H1 (cell line): ENCODE data around the gene DRC1. TPM values are rescaled to one million over a fixed set of nuclear protein-coding genes. Genes with fewer than 3 reads are reported as not detected.
A peak's percentile ranks its signal among the peaks of the same experiment; 100 is the strongest.

Experiments used
- CTCF ChIA-PET: fragments of 300-600 bp; sonication (Branson Sonifier 250); formaldehyde crosslinking; loops from one replicate; lab custom pipeline; 2021; ENCODE audit not compliant: partially characterized antibody; lab: Charles Lee
- POLR2A ChIA-PET: fragments of 300-600 bp; sonication (Branson Sonifier 250); formaldehyde crosslinking; loops from one replicate; lab custom pipeline; 2021; ENCODE audit warnings: inconsistent platforms; ENCODE audit not compliant: partially characterized antibody; lab: Charles Lee
- DNase-seq, 2 experiments: peaks; one replicate each; pipeline versions ENCODE4 v3.0.0 to v3.0.0-alpha.2; 2010 to 2022; ENCODE audit warnings: low spot score in 2 of 2, low read depth in 1 of 2, mixed read lengths in 1 of 2
- FAIRE-seq: peaks from 2 replicates; lab custom pipeline; 2011; peaks lifted over from hg19 to GRCh38; lab: Jason Lieb, UNC
- H2AFZ ChIP-seq: 2 replicates; pipeline ENCODE4 v1.8.1; 2012; ENCODE audit warnings: low read length, inconsistent platforms
- H2AK5ac ChIP-seq: 2 replicates; pipeline ENCODE4 v1.6.1; 2013; ENCODE audit warnings: low read depth, low read length
- H2BK120ac ChIP-seq: replicated peaks from 2 replicates; pipeline ENCODE3; 2013; ENCODE audit warnings: low read depth, low read length, inconsistent platforms
- H2BK12ac ChIP-seq: 2 replicates; pipeline ENCODE4 v1.6.1; 2013; ENCODE audit warnings: low read depth, low read length
- H2BK15ac ChIP-seq: 2 replicates; pipeline ENCODE4 v1.6.1; 2013; ENCODE audit warnings: low read length
- H2BK20ac ChIP-seq: 2 replicates; pipeline ENCODE4 v1.6.1; 2013; ENCODE audit warnings: low read length
- H2BK5ac ChIP-seq: 2 replicates; pipeline ENCODE4 v1.6.1; 2013; ENCODE audit warnings: low read depth, low read length
- H3K14ac ChIP-seq: 2 replicates; pipeline ENCODE4 v1.6.1; 2013; ENCODE audit warnings: inconsistent platforms; ENCODE audit not compliant: insufficient read length
- H3K18ac ChIP-seq: 2 replicates; pipeline ENCODE4 v1.6.1; 2013; ENCODE audit warnings: low read length; ENCODE audit errors: extremely low read depth
- H3K23ac ChIP-seq: 2 replicates; pipeline ENCODE4 v1.6.1; 2013; ENCODE audit warnings: inconsistent platforms; ENCODE audit not compliant: insufficient read length
- H3K23me2 ChIP-seq: 2 replicates; pipeline ENCODE4 v1.6.1; 2013; ENCODE audit warnings: low read depth, low read length
- H3K27ac ChIP-seq: 2 replicates; pipeline ENCODE4 v1.6.1; 2011; ENCODE audit warnings: low read depth, low read length, inconsistent platforms
- H3K27me3 ChIP-seq, 4 experiments: replicated peaks in 1 of 4; 1 replicate in 1 of 4; 2 replicates in 3 of 4; pipeline versions ENCODE4 v1.6.1 to v1.8.1; 2011 to 2013; ENCODE audit warnings: low read length in 3 of 4, mild to moderate bottlenecking in 3 of 4, inconsistent platforms in 2 of 4, mixed read lengths in 2 of 4, moderate library complexity in 1 of 4; ENCODE audit not compliant: control insufficient read depth in 3 of 4, insufficient read depth in 3 of 4; ENCODE audit errors: extremely low read depth in 1 of 4
- H3K36me3 ChIP-seq, 4 experiments: 2 replicates each; pipeline versions ENCODE4 v1.6.1 to v1.8.1; 2011 to 2013; ENCODE audit warnings: mild to moderate bottlenecking in 4 of 4, low read length in 3 of 4, moderate library complexity in 2 of 4, control low read depth in 1 of 4, inconsistent platforms in 1 of 4; ENCODE audit not compliant: insufficient read depth in 4 of 4, control insufficient read depth in 2 of 4
- H3K4ac ChIP-seq: replicated peaks from 2 replicates; pipeline ENCODE3; 2013; ENCODE audit warnings: low read length, low read depth, mixed read lengths, inconsistent platforms; ENCODE audit not compliant: insufficient read length
- H3K4me1 ChIP-seq, 4 experiments: replicated peaks in 1 of 4; 1 replicate in 1 of 4; 2 replicates in 3 of 4; pipeline versions ENCODE4 v1.6.1 to v1.8.1; 2011 to 2013; ENCODE audit warnings: low read length in 3 of 4, inconsistent platforms in 2 of 4, mixed read lengths in 1 of 4; ENCODE audit not compliant: insufficient read depth in 4 of 4, control insufficient read depth in 3 of 4
- H3K4me2 ChIP-seq, 2 experiments: 2 replicates each; pipeline versions ENCODE4 v1.6.1 to v1.8.1; 2011 to 2013; ENCODE audit warnings: low read depth in 2 of 2, low read length in 2 of 2, control low read depth in 1 of 2, inconsistent platforms in 1 of 2, mild to moderate bottlenecking in 1 of 2; ENCODE audit not compliant: insufficient read depth in 1 of 2
- H3K4me3 ChIP-seq, 4 experiments: fragments of 200-600, 300-600 bp in 1 of 4; sonication (generic), shearing (Covaris generic), sonication (Bioruptor Twin) in 1 of 4; 2 replicates each; pipeline versions ENCODE4 v1.5.1 to v1.8.1; 2011 to 2016; ENCODE audit warnings: low read length in 4 of 4, low read depth in 3 of 4, control low read depth in 2 of 4, inconsistent platforms in 2 of 4, mild to moderate bottlenecking in 2 of 4, mixed read lengths in 1 of 4, moderate library complexity in 1 of 4; ENCODE audit not compliant: insufficient read depth in 2 of 4; ENCODE audit errors: extremely low read depth in 1 of 4
- H3K56ac ChIP-seq: replicated peaks from 2 replicates; pipeline ENCODE3; 2013; ENCODE audit warnings: low read depth, mild to moderate bottlenecking, mixed read lengths, low read length, inconsistent platforms; ENCODE audit not compliant: insufficient read length
- H3K79me1 ChIP-seq: 2 replicates; pipeline ENCODE4 v1.6.1; 2013; ENCODE audit warnings: low read depth, low read length, control low read depth
- H3K79me2 ChIP-seq, 2 experiments: 2 replicates each; pipeline versions ENCODE4 v1.6.1 to v1.8.1; 2012 to 2013; ENCODE audit warnings: low read length in 2 of 2, mild to moderate bottlenecking in 2 of 2, inconsistent platforms in 1 of 2; ENCODE audit not compliant: insufficient read depth in 2 of 2, control insufficient read depth in 1 of 2
- H3K9ac ChIP-seq, 4 experiments: replicated peaks in 1 of 4; 1 replicate in 1 of 4; 2 replicates in 3 of 4; pipeline versions ENCODE4 v1.6.1 to v1.8.1; 2011 to 2013; ENCODE audit warnings: low read depth in 3 of 4, low read length in 3 of 4, control low read depth in 2 of 4, mild to moderate bottlenecking in 2 of 4, moderate library complexity in 2 of 4, inconsistent platforms in 1 of 4; ENCODE audit errors: extremely low read depth in 1 of 4
- H3K9me3 ChIP-seq, 2 experiments: 2 replicates each; pipeline versions ENCODE4 v1.6.1 to v1.8.1; 2012 to 2013; ENCODE audit warnings: mild to moderate bottlenecking in 2 of 2, moderate library complexity in 2 of 2, control low read depth in 1 of 2, inconsistent platforms in 1 of 2, low read depth in 1 of 2, low read length in 1 of 2, mixed read lengths in 1 of 2; ENCODE audit not compliant: insufficient read depth in 2 of 2
- H4K20me1 ChIP-seq, 2 experiments: replicated peaks in 1 of 2; 2 replicates each; pipeline versions ENCODE3 to v1.8.1; 2011 to 2013; ENCODE audit warnings: inconsistent platforms in 2 of 2, low read length in 2 of 2, mild to moderate bottlenecking in 1 of 2; ENCODE audit not compliant: insufficient read depth in 2 of 2, control insufficient read depth in 1 of 2
- H4K5ac ChIP-seq: 2 replicates; pipeline ENCODE4 v1.6.1; 2013; ENCODE audit warnings: low read length, low read depth, mixed read lengths, inconsistent platforms; ENCODE audit not compliant: insufficient read length
- H4K8ac ChIP-seq: 2 replicates; pipeline ENCODE4 v1.8.0; 2013; ENCODE audit warnings: mild to moderate bottlenecking, moderate library complexity, low read length, inconsistent platforms; ENCODE audit not compliant: insufficient read depth; ENCODE audit errors: extremely low read depth
- H4K91ac ChIP-seq: replicated peaks from 2 replicates; pipeline ENCODE3; 2013; ENCODE audit warnings: low read length, mixed read lengths, inconsistent platforms; ENCODE audit not compliant: insufficient read length
- CBX8 ChIP-seq: fragments of 300-800, 300-1000 bp; sonication (generic); IDR thresholded peaks from 2 replicates; pipeline ENCODE4 v1.7.1; 2016; ENCODE audit warnings: low read depth, low read length, borderline replicate concordance
- EGR1 ChIP-seq: IDR thresholded peaks from 2 replicates; pipeline ENCODE4 v1.6.1; 2011; ENCODE audit warnings: low read depth, low read length, borderline replicate concordance
- FOSL1 ChIP-seq: IDR thresholded peaks from 2 replicates; pipeline ENCODE4 v1.6.1; 2011; ENCODE audit warnings: mild to moderate bottlenecking, low read depth, low read length, moderate library complexity; ENCODE audit not compliant: insufficient read depth
- HDAC6 ChIP-seq: IDR thresholded peaks from one replicate; pipeline ENCODE4 v1.7.1; 2012; ENCODE audit warnings: low read depth, mild to moderate bottlenecking, inconsistent platforms, low read length, moderate library complexity
- JUN ChIP-seq: IDR thresholded peaks from 2 replicates; pipeline ENCODE4 v1.6.1; 2011; ENCODE audit warnings: low read depth, mild to moderate bottlenecking, improper control_type of control experiment, low read length
- PHF8 ChIP-seq: fragments of 200-600 bp; sonication (generic); conservative IDR thresholded peaks from 2 replicates; pipeline ENCODE4 v1.7.1; 2012; ENCODE audit warnings: low read depth, mild to moderate bottlenecking, inconsistent platforms, low read length, moderate library complexity
- RBBP5 ChIP-seq: IDR thresholded peaks from 2 replicates; pipeline ENCODE4 v1.7.1; 2012; ENCODE audit warnings: low read depth, mild to moderate bottlenecking, inconsistent platforms, low read length, moderate library complexity, borderline replicate concordance
- RNF2 ChIP-seq: fragments of 200-900, 300-1000 bp; sonication (generic); IDR thresholded peaks from 2 replicates; pipeline ENCODE4 v1.7.1; 2016; ENCODE audit warnings: borderline replicate concordance, low read depth, mild to moderate bottlenecking, antibody characterized with exemption, low read length; ENCODE audit not compliant: poor library complexity, severe bottlenecking; ENCODE audit errors: missing control alignments
- SAP30 ChIP-seq: fragments of 300-600 bp; sonication (generic); IDR thresholded peaks from 2 replicates; pipeline ENCODE4 v1.7.1; 2012; ENCODE audit warnings: low read length, moderate library complexity, mild to moderate bottlenecking, inconsistent platforms; ENCODE audit not compliant: insufficient read depth, insufficient replicate concordance
- SIX5 ChIP-seq: IDR thresholded peaks from 2 replicates; pipeline ENCODE4 v1.6.1; 2011; ENCODE audit warnings: mild to moderate bottlenecking, low read depth, low read length
- SRF ChIP-seq: IDR thresholded peaks from 2 replicates; pipeline ENCODE4 v1.6.1; 2011; ENCODE audit warnings: mild to moderate bottlenecking, low read depth, low read length, moderate library complexity
- SUZ12 ChIP-seq: fragments of 200-600 bp; sonication (generic); IDR thresholded peaks from 2 replicates; pipeline ENCODE4 v1.6.1; 2012; ENCODE audit warnings: mild to moderate bottlenecking, inconsistent platforms, low read length, moderate library complexity, mixed read lengths
- WGBS, 2 experiments: shearing (Covaris generic) in 1 of 2; methylation state at CpG; one replicate each; pipeline versions ENCODE4 v1.1.6 to v1.1.7; 2013 to 2015; ENCODE audit warnings: low lambda C conversion rate in 2 of 2, mixed read lengths in 2 of 2, inconsistent platforms in 1 of 2, low coverage in 1 of 2, missing lambda C conversion rate in 1 of 2; ENCODE audit not compliant: insufficient replicate concordance in 2 of 2, insufficient coverage in 1 of 2, insufficient read length in 1 of 2; ENCODE audit errors: extremely low coverage in 1 of 2, missing lambda C conversion rate in 1 of 2; 5-methylcytosine and 5-hydroxymethylcytosine counted together
- polyA plus RNA-seq, 7 experiments: library from polyadenylated mRNA; depleted of rRNA in 3 of 7; stranded (reverse) in 5 of 7; unstranded in 2 of 7; fragments of >200 nt in 5 of 7; fragments of 200-250 nt in 2 of 7; gene quantifications; 1 replicate in 5 of 7; 2 replicates in 1 of 7; 4 replicates in 1 of 7; pipeline versions ENCODE4 v1.2.1 to v1.2.3, GENCODE V29; 2011 to 2013; ENCODE audit warnings: missing spikeins in 2 of 7, mixed read lengths in 2 of 7
- total RNA-seq: library from RNA; stranded (reverse); fragmentation: NEBNext Ultra II Directional; extraction: Animal tissue kit (Norgen Biotek cat#: 25700); gene quantifications from 2 replicates; pipeline ENCODE4 v1.2.1, GENCODE V29; 2021

Gene DRC1
- total and polyA plus RNA-seq, 2 of the 8 experiments (the other 6 are each of a cell fraction or from before 2014, with no cell fraction given), result 0.08 TPM; not detected in 1

DNA sequence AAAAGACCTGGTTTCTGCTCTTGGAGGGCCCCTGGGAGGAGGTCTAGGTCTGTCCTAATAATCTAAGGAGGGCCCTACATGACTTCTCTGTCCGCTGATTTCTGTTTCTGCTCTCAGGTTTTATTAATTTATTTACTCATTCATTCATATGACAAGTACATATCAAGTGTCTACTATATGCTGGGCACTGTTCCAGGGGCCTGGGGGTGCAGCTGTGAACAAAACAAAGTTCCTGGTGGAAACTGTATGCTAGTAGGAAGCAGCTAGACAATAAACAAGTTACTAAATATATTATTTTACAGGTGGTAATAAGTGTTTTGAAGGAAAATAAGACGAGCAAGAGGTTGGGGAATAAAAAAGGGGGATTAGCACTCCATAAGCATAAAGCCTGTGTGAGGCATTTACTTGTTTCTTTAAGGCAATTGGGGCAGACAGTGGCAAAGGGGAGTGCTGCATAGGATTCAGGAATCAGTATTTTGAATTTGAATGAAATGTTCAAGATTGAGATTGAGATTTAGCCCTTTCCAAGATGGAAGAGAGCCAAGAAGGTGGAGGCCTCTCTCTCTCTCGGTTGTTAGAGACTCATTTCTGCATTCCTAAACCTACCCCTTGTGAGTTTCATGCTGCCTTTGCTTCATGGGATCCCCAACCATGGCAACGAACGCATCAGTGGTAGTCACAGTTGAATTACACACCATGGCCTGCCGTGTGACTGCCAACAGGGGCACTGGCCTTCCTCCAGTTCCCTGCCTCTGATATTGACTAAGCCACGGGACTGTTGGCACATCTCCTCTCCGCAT lies 28.3 kb downstream of the DRC1 start:
- no peak overlapping the region for H2BK120ac ChIP-seq
- no peak overlapping the region for H3K56ac ChIP-seq
- no peak overlapping the region for H2BK15ac ChIP-seq
- POLR2A ChIA-PET, result no interaction called here
- 89 to 100% methylated on average over 1 to 8 of the region's 8 CpGs for WGBS, 2 experiments
- H3K14ac ChIP-seq, result no peak overlapping the region
- no peak overlapping the region for H2BK12ac ChIP-seq
- H3K79me2 ChIP-seq, result no peaks in the 10 kb centered on the region
- H3K9ac ChIP-seq, result no peak overlapping the region
- no peak overlapping the region for H3K4me2 ChIP-seq
- H3K4me1 ChIP-seq, result no peaks in the 10 kb centered on the region
- H4K5ac ChIP-seq, result no peak overlapping the region
- no peak overlapping the region for H3K27ac ChIP-seq
- no peak overlapping the region for H4K91ac ChIP-seq
- CTCF ChIA-PET, result interaction anchor here (0.7 to 1.1 kb wide), 3 partner anchors 41 to 146 kb away, joined by 3 read pairs; no protein-coding TSS in a partner anchor
- DNase-seq, result no peak
- no peak overlapping the region for H2AK5ac ChIP-seq
- H3K4me3 ChIP-seq, result no peak overlapping the region
- H3K4ac ChIP-seq, result no peak overlapping the region
- H3K9me3 ChIP-seq, result no peaks in the 10 kb centered on the region
- no peaks in the 10 kb centered on the region for H3K36me3 ChIP-seq
- H3K23ac ChIP-seq, result no peak overlapping the region
- no peak for FAIRE-seq
- H2BK5ac ChIP-seq, result no peak overlapping the region
- no peaks in the 10 kb centered on the region for H4K20me1 ChIP-seq
- H3K23me2 ChIP-seq, result no peaks in the 10 kb centered on the region
- H4K8ac ChIP-seq, result no peak overlapping the region
- H3K79me1 ChIP-seq, result no peaks in the 10 kb centered on the region
- no peaks in the 10 kb centered on the region; a peak in 1 of 7 replicates for H3K27me3 ChIP-seq
- H3K18ac ChIP-seq, result no peak overlapping the region
- no peak overlapping the region for H2BK20ac ChIP-seq
- 0 out of 2 replicates have a peak overlapping the region, but pooled peaks have one; percentile 25 for H2AFZ ChIP-seq
- TF ChIP-seq EGR1 (no peak), SUZ12 (no peak), PHF8 (no peak), CBX8 (no peak), FOSL1 (no peak), HDAC6 (no peak), RNF2 (no peak), SAP30 (no peak), SIX5 (no peak), RBBP5 (no peak), SRF (no peak), JUN (no peak)
